T-helper 1 cell (primary cell): ENCODE measurements around the gene TCF7L2.

Experiments
- DNase-seq, 5 donors: peaks; one replicate each; pipeline ENCODE4 v3.0.0-alpha.2; 2012 to 2020

TCF7L2 gene

GRCh38 chr10:113157441-113157840 lies 207.4 kb downstream of the TCF7L2 start:
- DNase-seq, result no peak

GRCh38 chr10:113158183-113158582 lies 208.1 kb downstream of the TCF7L2 start:
- no peak for DNase-seq

GRCh38 chr10:113159563-113159962 lies 209.5 kb downstream of the TCF7L2 start:
- DNase-seq, result no peak

- DNase-seq, result no peak
Measured at GRCh38 chr10:113160641-113161040, 210.6 kb downstream of the TCF7L2 start.

- DNase-seq, result no peak
Measured at GRCh38 chr10:113161066-113161465, 211.0 kb downstream of the TCF7L2 start.

- DNase-seq, result no peak
Measured at GRCh38 chr10:113162960-113163359, 212.9 kb downstream of the TCF7L2 start.

- DNase-seq, result no peak
Measured at GRCh38 chr10:113165673-113166072, 215.6 kb downstream of the TCF7L2 start.

GRCh38 chr10:113167702-113168101 lies 217.7 kb downstream of the TCF7L2 start:
- no peak for DNase-seq

- no peak for DNase-seq
Measured at GRCh38 chr10:113168584-113168983, 218.5 kb downstream of the TCF7L2 start.

- DNase-seq, result no peak
Measured at GRCh38 chr10:113169111-113169510, 219.1 kb downstream of the TCF7L2 start.

GRCh38 chr10:113169853-113170460 lies 219.9 kb downstream of the TCF7L2 start:
- DNase-seq, result peak in 1 of 5 donors; percentile 23

- DNase-seq, result no peak
Measured at GRCh38 chr10:113171662-113172061, 221.6 kb downstream of the TCF7L2 start.

GRCh38 chr10:113175176-113175575 lies 225.1 kb downstream of the TCF7L2 start:
- DNase-seq, result no peak

- DNase-seq, result no peak
Measured at GRCh38 chr10:113175756-113176651, 226.0 kb downstream of the TCF7L2 start.

GRCh38 chr10:113176652-113177155 lies 226.7 kb downstream of the TCF7L2 start:
- no peak for DNase-seq

GRCh38 chr10:113177156-113177935 lies 227.3 kb downstream of the TCF7L2 start:
- no peak for DNase-seq

GRCh38 chr10:113177936-113178335 lies 227.9 kb downstream of the TCF7L2 start:
- DNase-seq, result no peak

GRCh38 chr10:113178771-113179170 lies 228.7 kb downstream of the TCF7L2 start:
- DNase-seq, result no peak

GRCh38 chr10:113179265-113179664 lies 229.2 kb downstream of the TCF7L2 start:
- DNase-seq, result no peak

GRCh38 chr10:113179966-113180365 lies 229.9 kb downstream of the TCF7L2 start:
- DNase-seq, result no peak

- DNase-seq, result no peak
Measured at GRCh38 chr10:113180401-113181154, 230.5 kb downstream of the TCF7L2 start.

GRCh38 chr10:113182154-113182553 lies 232.1 kb downstream of the TCF7L2 start:
- DNase-seq, result no peak
